A673 (cell line): Measurements from ENCODE around the gene SLC5A4. TPM values are rescaled to one million over a fixed set of nuclear protein-coding genes. Genes with fewer than 3 reads are reported as not detected.
"Not testable (repeated sequence)": the region's sequence is repeated elsewhere in the genome, so short reads cannot be mapped to it uniquely, and the experiment has no call there.

Experiments
- BruUV-seq: library from RNA; stranded (reverse); fragments of 400-500 nt; replicated peaks from 2 replicates; lab custom pipeline; 2021; lab: Mats Ljungman, UMichigan
- CTCF ChIA-PET: fragments of 300-600 bp; sonication (Branson Sonifier 250); formaldehyde crosslinking; loops from one replicate; lab custom pipeline; 2022; ENCODE audit warnings: antibody characterized with exemption; lab: Charles Lee
- POLR2A ChIA-PET: fragments of 300-600 bp; sonication (Branson Sonifier 250); formaldehyde crosslinking; loops from one replicate; lab custom pipeline; 2022; ENCODE audit warnings: antibody characterized with exemption; ENCODE audit not compliant: low non-redundant PET; lab: Charles Lee
- DNase-seq: peaks from one replicate; pipeline ENCODE4 v3.0.0-alpha.2; 2015; ENCODE audit warnings: low spot score
- H3K27ac ChIP-seq: fragments of 200-600 bp; sonication (generic); 2 replicates; pipeline ENCODE4 v1.5.1; 2016; ENCODE audit warnings: mixed run types, low read depth, mild to moderate bottlenecking, mixed read lengths, antibody characterized with exemption, low read length; ENCODE audit not compliant: poor library complexity, severe bottlenecking
- H3K27me3 ChIP-seq: fragments of 200-600 bp; sonication (generic); replicated peaks from 2 replicates; pipeline ENCODE4 v1.6.1; 2017; ENCODE audit warnings: mixed run types, low read depth, mild to moderate bottlenecking, mixed read lengths, antibody characterized with exemption, low read length; ENCODE audit not compliant: insufficient read depth, poor library complexity
- H3K36me3 ChIP-seq: fragments of 200-600 bp; sonication (generic); 2 replicates; pipeline ENCODE4 v1.6.1; 2016; ENCODE audit warnings: mixed run types, mild to moderate bottlenecking, mixed read lengths, antibody characterized with exemption, low read length; ENCODE audit not compliant: insufficient read depth, poor library complexity, severe bottlenecking
- H3K4me1 ChIP-seq: fragments of 200-600 bp; sonication (generic); 2 replicates; pipeline ENCODE4 v1.6.1; 2017; ENCODE audit warnings: mixed run types, mild to moderate bottlenecking, mixed read lengths, antibody characterized with exemption, low read length; ENCODE audit not compliant: insufficient read depth, poor library complexity, severe bottlenecking
- H3K4me3 ChIP-seq: fragments of 200-600 bp; sonication (generic); 2 replicates; pipeline ENCODE4 v1.5.1; 2016; ENCODE audit warnings: low read depth, mixed run types, mild to moderate bottlenecking, mixed read lengths, low read length; ENCODE audit not compliant: poor library complexity, severe bottlenecking
- H3K9me3 ChIP-seq: fragments of 200-600 bp; sonication (generic); 2 replicates; pipeline ENCODE4 v1.6.1; 2016; ENCODE audit warnings: mixed run types, low read depth, mild to moderate bottlenecking, mixed read lengths, antibody characterized with exemption, low read length; ENCODE audit not compliant: poor library complexity, severe bottlenecking
- CTCF ChIP-seq: fragments of 300-800, 200-600 bp; sonication (generic); conservative IDR thresholded peaks from 2 replicates; pipeline ENCODE4 v1.5.1; 2017; ENCODE audit warnings: low read depth, mild to moderate bottlenecking, antibody characterized with exemption, low read length, moderate library complexity, mixed read lengths
- EZH2 ChIP-seq: fragments of 200-600 bp; sonication (generic); IDR thresholded peaks from 2 replicates; pipeline ENCODE4 v1.6.1; 2017; ENCODE audit warnings: borderline replicate concordance, low read depth, mild to moderate bottlenecking, mixed read lengths, antibody characterized with exemption, low read length; ENCODE audit not compliant: poor library complexity, severe bottlenecking
- intact Hi-C: fragments of 100-400 bp; cut with micrococcal nuclease; formaldehyde crosslinking; loops from one replicate; pipeline ENCODE4 v1.10.0; 2022; ENCODE audit not compliant: unreplicated experiment
- total RNA-seq: library from RNA; stranded (reverse); gene quantifications from 2 replicates; pipeline ENCODE4 v1.2.3, GENCODE V29; 2021

The SLC5A4 gene
- total RNA-seq, 1 experiment from 2014 or later: 0.19 TPM

- H3K4me1 ChIP-seq: no peaks in the 10 kb centered on the region
- no peak overlapping the region for H3K4me3 ChIP-seq
- no peaks in the 10 kb centered on the region for H3K36me3 ChIP-seq
- H3K27me3 ChIP-seq: no peaks in the 10 kb centered on the region
- BruUV-seq: no TSS peak
- POLR2A ChIA-PET: no interaction called here
- no peak overlapping the region for H3K27ac ChIP-seq
- TF ChIP-seq CTCF: no peak
- no peak for TF ChIP-seq EZH2
- CTCF ChIA-PET: no interaction called here
- intact Hi-C loops: no loop called here
- peak; percentile 90 for DNase-seq
- H3K9me3 ChIP-seq: no peaks in the 10 kb centered on the region
Measured at GRCh38 chr22:32281072-32281471, 25.9 kb upstream of the SLC5A4 start.

GRCh38 chr22:32275353-32275752, 20.2 kb upstream of the SLC5A4 start:
- CTCF ChIA-PET, H3K27ac ChIP-seq, POLR2A ChIA-PET, H3K27me3 ChIP-seq, BruUV-seq, intact Hi-C loops, H3K4me3 ChIP-seq, H3K9me3 ChIP-seq, H3K36me3 ChIP-seq, DNase-seq, H3K4me1 ChIP-seq: not testable (repeated sequence)

- Histone ChIP-seq H3K36me3 (no peaks in the 10 kb centered on the region), H3K4me1 (no peaks in the 10 kb centered on the region), H3K4me3 (no peak overlapping the region), H3K27ac (no peak overlapping the region), H3K27me3 (no peaks in the 10 kb centered on the region), H3K9me3 (no peaks in the 10 kb centered on the region)
- TF ChIP-seq CTCF (no peak), EZH2 (no peak)
- CTCF ChIA-PET: no interaction called here
- intact Hi-C loops: no loop called here
- no TSS peak for BruUV-seq
- POLR2A ChIA-PET: no interaction called here
- DNase-seq: no peak
Measured at GRCh38 chr22:32271389-32271788, 16.2 kb upstream of the SLC5A4 start.

- H3K4me1 ChIP-seq: no peaks in the 10 kb centered on the region
- no peaks in the 10 kb centered on the region for H3K9me3 ChIP-seq
- DNase-seq: no peak
- no peaks in the 10 kb centered on the region for H3K36me3 ChIP-seq
- no TSS peak for BruUV-seq
- no peak overlapping the region for H3K4me3 ChIP-seq
- H3K27ac ChIP-seq: no peak overlapping the region
- intact Hi-C loops: no loop called here
- H3K27me3 ChIP-seq: no peaks in the 10 kb centered on the region
- ChIA-PET POLR2A (no interaction called here), CTCF (no interaction called here)
- TF ChIP-seq CTCF (no peak), EZH2 (no peak)
Measured at GRCh38 chr22:32270641-32271369, 15.7 kb upstream of the SLC5A4 start.
